Measurements from ENCODE around the gene ALX4.

The ALX4 gene

GRCh38 chr11:44243086-44243485 is 66.9 kb downstream of the ALX4 start:
- DNase-seq = no peak

GRCh38 chr11:44241851-44242250 is 68.1 kb downstream of the ALX4 start:
- DNase-seq = no peak

- DNase-seq = no peak
These were observed 72.8 kb downstream of the ALX4 start for GRCh38 chr11:44237156-44237555.

GRCh38 chr11:44236296-44236695 is 73.6 kb downstream of the ALX4 start:
- no peak for DNase-seq

GRCh38 chr11:44235765-44236201 is 74.2 kb downstream of the ALX4 start:
- DNase-seq = no peak

- no peak for DNase-seq
These were observed 80.3 kb downstream of the ALX4 start for GRCh38 chr11:44229624-44230023.

GRCh38 chr11:44229098-44229497 is 80.8 kb downstream of the ALX4 start:
- DNase-seq = no peak

- no peak for DNase-seq
These were observed 81.6 kb downstream of the ALX4 start for GRCh38 chr11:44228379-44228778.

GRCh38 chr11:44226945-44227344 is 83.0 kb downstream of the ALX4 start:
- no peak for DNase-seq

- DNase-seq = peak; percentile 48
These were observed 83.4 kb downstream of the ALX4 start for GRCh38 chr11:44226490-44226889.

- DNase-seq = no peak
These were observed 85.0 kb downstream of the ALX4 start for GRCh38 chr11:44224867-44225501.

GRCh38 chr11:44223238-44223637 is 86.7 kb downstream of the ALX4 start:
- peak; percentile 57 for DNase-seq

GRCh38 chr11:44221992-44222391 is 87.9 kb downstream of the ALX4 start:
- DNase-seq = no peak

- DNase-seq = no peak
These were observed 88.5 kb downstream of the ALX4 start for GRCh38 chr11:44221456-44221855.

- no peak for DNase-seq
These were observed 89.8 kb downstream of the ALX4 start for GRCh38 chr11:44219830-44220796.

GRCh38 chr11:44217432-44217831 is 92.5 kb downstream of the ALX4 start:
- DNase-seq = no peak

- no peak for DNase-seq
These were observed 96.8 kb downstream of the ALX4 start for GRCh38 chr11:44213148-44213547.

- no peak for DNase-seq
These were observed 97.8 kb downstream of the ALX4 start for GRCh38 chr11:44212128-44212527.

Measured in NCI-H2171 (cell line).